GM23248 (cell line): ENCODE data around the gene POMGNT1. TPM values are rescaled to one million over a fixed set of nuclear protein-coding genes. Genes with fewer than 3 reads are reported as not detected.
"Not testable (repeated sequence)": the region's sequence is repeated elsewhere in the genome, so short reads cannot be mapped to it uniquely, and the experiment has no call there.

Experiments used
- DNase-seq: peaks from one replicate; pipeline ENCODE4 v3.0.0-alpha.2; 2015
- H2AFZ ChIP-seq: fragments of 200-600 bp; sonication (generic); 2 replicates; pipeline ENCODE4 v1.6.1; 2016; ENCODE audit warnings: antibody characterized with exemption
- H3F3A ChIP-seq: fragments of 200-600 bp; sonication (generic); 2 replicates; pipeline ENCODE4 v1.6.1; 2016; ENCODE audit warnings: mild to moderate bottlenecking, antibody characterized with exemption, mixed run types; ENCODE audit not compliant: insufficient read depth
- H3K27ac ChIP-seq: fragments of 200-600 bp; sonication (generic); 2 replicates; pipeline ENCODE4 v1.5.1; 2016; ENCODE audit warnings: mild to moderate bottlenecking
- H3K27me3 ChIP-seq: fragments of 200-600 bp; sonication (generic); replicated peaks from 2 replicates; pipeline ENCODE4 v1.6.1; 2016; ENCODE audit warnings: mild to moderate bottlenecking; ENCODE audit not compliant: insufficient read depth
- H3K36me3 ChIP-seq: fragments of 200-600 bp; sonication (generic); 2 replicates; pipeline ENCODE4 v1.6.1; 2016; ENCODE audit warnings: low read depth, mild to moderate bottlenecking
- H3K4me1 ChIP-seq: fragments of 200-600 bp; sonication (generic); 2 replicates; pipeline ENCODE4 v1.6.1; 2016; ENCODE audit warnings: mild to moderate bottlenecking; ENCODE audit not compliant: insufficient read depth
- H3K4me2 ChIP-seq: fragments of 200-600 bp; sonication (generic); one replicate; pipeline ENCODE4 v1.6.1; 2016; ENCODE audit warnings: mild to moderate bottlenecking; ENCODE audit not compliant: unreplicated experiment
- H3K4me3 ChIP-seq: fragments of 200-600 bp; sonication (generic); 2 replicates; pipeline ENCODE4 v1.5.1; 2016; ENCODE audit warnings: mild to moderate bottlenecking
- H3K79me2 ChIP-seq: fragments of 200-600 bp; sonication (generic); 2 replicates; pipeline ENCODE4 v1.6.1; 2016; ENCODE audit warnings: mild to moderate bottlenecking; ENCODE audit not compliant: insufficient read depth
- H3K9ac ChIP-seq: fragments of 200-600 bp; sonication (generic); 2 replicates; pipeline ENCODE4 v1.6.1; 2016; ENCODE audit warnings: mild to moderate bottlenecking
- H3K9me2 ChIP-seq: fragments of 200-600 bp; sonication (generic); 2 replicates; pipeline ENCODE4 v1.6.1; 2016; ENCODE audit warnings: mixed run types, mild to moderate bottlenecking, moderate library complexity; ENCODE audit not compliant: insufficient read depth
- H3K9me3 ChIP-seq: fragments of 200-600 bp; sonication (generic); one replicate; pipeline ENCODE4 v1.6.1; 2017; ENCODE audit warnings: low read depth
- H4K20me1 ChIP-seq: fragments of 200-600 bp; sonication (generic); 2 replicates; pipeline ENCODE4 v1.6.0; 2016; ENCODE audit not compliant: insufficient read depth
- EZH2 ChIP-seq: fragments of 200-600 bp; sonication (generic); IDR thresholded peaks from 2 replicates; pipeline ENCODE4 v1.6.1; 2018; ENCODE audit warnings: antibody characterized with exemption, mild to moderate bottlenecking; ENCODE audit not compliant: insufficient read depth, poor library complexity, severe bottlenecking
- EZH2phosphoT487 ChIP-seq: fragments of 200-600 bp; sonication (generic); IDR thresholded peaks from 2 replicates; pipeline ENCODE4 v1.6.1; 2018; ENCODE audit warnings: antibody characterized with exemption, moderate library complexity, mild to moderate bottlenecking, low read depth; ENCODE audit not compliant: insufficient read depth
- WGBS, 2 experiments: methylation state at CpG; one replicate each; pipeline ENCODE4 v1.1.6; 2015 to 2017; ENCODE audit warnings: low lambda C conversion rate in 2 of 2, low coverage in 1 of 2; ENCODE audit errors: missing lambda C conversion rate in 2 of 2; 5-methylcytosine and 5-hydroxymethylcytosine counted together
- in situ Hi-C: fragments of 300-500 bp; cut with MboI; formaldehyde crosslinking; loops from 2 replicates; pipeline ENCODE4 v1.15.0; 2020
- polyA plus RNA-seq: library from polyadenylated mRNA; unstranded; fragments of >200 nt; fragmentation: Nextera tagmentation; extraction: Ambion mirVana; gene quantifications from 2 replicates; pipeline ENCODE4 v1.2.1, GENCODE V29; 2016
- total RNA-seq: library from RNA; depleted of rRNA; stranded (reverse); fragments of >200 nt; shearing (Covaris generic); gene quantifications from 2 replicates; pipeline ENCODE4 v1.2.3, GENCODE V29; 2014; rRNA removed

The POMGNT1 gene
- total RNA-seq (79.1 and 98.6 TPM in 2 replicates), polyA plus RNA-seq (57.6 and 58.9 TPM in 2 replicates)

- Histone ChIP-seq H3K9me2 (no peaks in the 10 kb centered on the region), H3K79me2 (peaks cover 6% of the 10 kb centered on the region), H2AFZ (peak within 1 kb of the TSS; percentile 99), H3K9ac (peak within 1 kb of the TSS; percentile 91), H4K20me1 (no peaks in the 10 kb centered on the region), H3K36me3 (no peaks in the 10 kb centered on the region), H3K9me3 (no peaks in the 10 kb centered on the region), H3K27ac (peak within 1 kb of the TSS; percentile 33; the same call in 1 of the 2 replicates), H3K4me3 (peak within 1 kb of the TSS; percentile 97), H3K27me3 (no peaks in the 10 kb centered on the region), H3K4me2 (peak within 1 kb of the TSS; percentile 97), H3F3A (no peaks in the 10 kb centered on the region), H3K4me1 (peaks cover 9% of the 10 kb centered on the region; the same call in 1 of the 2 replicates)
- in situ Hi-C loops = no loop called here
- TF ChIP-seq EZH2phosphoT487 (no peak), EZH2 (no peak)
- DNase-seq = peak; percentile 89
- 0 to 1% methylated on average over 35 to 51 of the region's 67 CpGs for whole genome bisulfite sequencing, 2 experiments
Observed at GRCh38 chr1:46197964-46198811, at the start of gene POMGNT1. Gene POMGNT1 (minus strand): TSS chr1:46198434. CDS start chr1:46197821, 613 bp downstream.

GRCh38 chr1:46247436-46248121 lies 49.3 kb upstream of the POMGNT1 start, which contains the start of gene RAD54L:
Gene RAD54L (plus strand): TSS chr1:46247763. CDS start chr1:46248406, 643 bp downstream.
- Histone ChIP-seq H3K9me2 (no peaks in the 10 kb centered on the region), H2AFZ (peak within 1 kb of the TSS; percentile 96), H3K4me1 (peaks cover 11% of the 10 kb centered on the region; the same call in 1 of the 2 replicates), H3K9ac (peak within 1 kb of the TSS; percentile 94), H3F3A (no peaks in the 10 kb centered on the region), H3K4me2 (peak within 1 kb of the TSS; percentile 86), H3K27ac (peak within 1 kb of the TSS; percentile 75), H3K36me3 (no peaks in the 10 kb centered on the region), H3K4me3 (peak within 1 kb of the TSS; percentile 88), H4K20me1 (no peaks in the 10 kb centered on the region), H3K9me3 (no peaks in the 10 kb centered on the region), H3K27me3 (no peaks in the 10 kb centered on the region), H3K79me2 (peaks cover 11% of the 10 kb centered on the region)
- in situ Hi-C loops = no loop called here
- DNase-seq = peak; percentile 100
- WGBS, 2 experiments = 1% methylated on average over 26 to 49 of the region's 49 CpGs
- TF ChIP-seq EZH2phosphoT487 (no peak), EZH2 (no peak)

- Histone ChIP-seq H3K27me3 (no peaks in the 10 kb centered on the region), H3F3A (no peaks in the 10 kb centered on the region), H3K79me2 (peaks cover 11% of the 10 kb centered on the region), H3K4me1 (peaks cover 11% of the 10 kb centered on the region; the same call in 1 of the 2 replicates), H4K20me1 (no peaks in the 10 kb centered on the region), H3K4me2 (peak overlapping the region; percentile 86), H3K9me3 (no peaks in the 10 kb centered on the region), H3K36me3 (no peaks in the 10 kb centered on the region), H3K9ac (peak overlapping the region; percentile 94), H3K9me2 (no peaks in the 10 kb centered on the region), H3K27ac (peak overlapping the region; percentile 75), H2AFZ (peak overlapping the region; percentile 96), H3K4me3 (peak overlapping the region; percentile 88)
- peak; percentile 72 for DNase-seq
- in situ Hi-C loops = no loop called here
- no peak for TF ChIP-seq EZH2phosphoT487
- no peak for TF ChIP-seq EZH2
- 5 to 6% methylated on average over 23 to 35 of the region's 35 CpGs for WGBS, 2 experiments
Observed at GRCh38 chr1:46246548-46247435, 48.6 kb upstream of the POMGNT1 start.

- H3K27ac ChIP-seq, H3K27me3 ChIP-seq, DNase-seq, H3K36me3 ChIP-seq, H4K20me1 ChIP-seq, H3K9ac ChIP-seq, H3K4me3 ChIP-seq, H3K4me2 ChIP-seq, H3K9me2 ChIP-seq, in situ Hi-C loops, H3F3A ChIP-seq, H3K9me3 ChIP-seq: not testable (repeated sequence)
- Histone ChIP-seq H3K4me1 (peaks cover 11% of the 10 kb centered on the region; the same call in 1 of the 2 replicates), H2AFZ (peak overlapping the region; percentile 96), H3K79me2 (peaks cover 11% of the 10 kb centered on the region)
- 91% methylated on average over 17 of the region's 17 CpGs for WGBS, 2 experiments
Observed at GRCh38 chr1:46246136-46246535, 47.9 kb upstream of the POMGNT1 start.
